Measurements from ENCODE around the gene WFIKKN1. TPM values are rescaled to one million over a fixed set of nuclear protein-coding genes. Genes with fewer than 3 reads are reported as not detected.

The WFIKKN1 gene
- total and polyA plus RNA-seq, 2 of the 4 experiments (the other 2 are of a cell fraction) = 0.10 TPM; not detected in 1

- ChIA-PET CTCF (no interaction called here), POLR2A (ENCODE audit: unreplicated experiment) (no interaction called here)
- H3K36me3 ChIP-seq (ENCODE audit: control insufficient read depth, insufficient read depth, low read length) = peaks cover 7% of the 10 kb centered on the region; the same call in 1 of the 2 replicates
- H2BK5ac ChIP-seq (ENCODE audit: low read depth, low read length, poor library complexity, severe bottlenecking) = peak overlapping the region; percentile 89
- H2AK5ac ChIP-seq (ENCODE audit: low read depth, low read length) = peak overlapping the region; percentile 92
- peak overlapping the region; percentile 39; the same call in 1 of the 2 replicates for H3K18ac ChIP-seq (ENCODE audit: low read depth, low read length)
- H3K4me2 ChIP-seq (ENCODE audit: low read depth, low read length) = no peak overlapping the region
- dilution Hi-C loops (cut with HindIII; ENCODE audit: low sequenced_read_pairs, unreplicated experiment) = no loop called here
- intact Hi-C loops (cut with micrococcal nuclease) = no loop called here
- H3K23ac ChIP-seq (ENCODE audit: low read depth, low read length) = no peak overlapping the region
- in situ Hi-C loops (cut with MboI; ENCODE audit: low sequenced_read_pairs) = no loop called here
- H3K27me3 ChIP-seq (ENCODE audit: control insufficient read depth, insufficient read depth, low read length) = no peaks in the 10 kb centered on the region
- H3K56ac ChIP-seq (ENCODE audit: extremely low read depth, insufficient read depth, low read length) = no peak overlapping the region
- DNase-seq = no peak
- no peak overlapping the region for H3K4me3 ChIP-seq (ENCODE audit: insufficient read depth, low read depth, low read length)
- H3K79me1 ChIP-seq (ENCODE audit: low read depth in 1 of 2, low read length in 2 of 2) = peaks cover 9 to 48% of the 10 kb centered on the region in 2 experiments; a peak in 2 of 4 replicates
- 0 out of 2 replicates have a peak, but pooled peaks cover 8% of the 10 kb centered on the region for H4K20me1 ChIP-seq (ENCODE audit: insufficient read depth, low read length)
- H3K4me1 ChIP-seq (ENCODE audit: control insufficient read depth, insufficient read depth, low read length) = peaks cover 27% of the 10 kb centered on the region
- H2AFZ ChIP-seq (replicated peaks; ENCODE audit: low read length, poor library complexity) = peak overlapping the region; percentile 76
- peak overlapping the region; percentile 77 for H3K14ac ChIP-seq (replicated peaks; ENCODE audit: low read depth, low read length)
- peak overlapping the region; percentile 97 for H2AK9ac ChIP-seq (replicated peaks; ENCODE audit: low read depth, low read length, poor library complexity)
- H4K91ac ChIP-seq (ENCODE audit: insufficient read depth, low read depth, low read length) = peak overlapping the region; percentile 70
- peaks cover 4% of the 10 kb centered on the region; the same call in 1 of the 2 replicates for H3K9me1 ChIP-seq (ENCODE audit: insufficient read depth, low read length)
- H2BK120ac ChIP-seq (ENCODE audit: low read depth, low read length) = peak overlapping the region; percentile 85
- H3K9me3 ChIP-seq (ENCODE audit: control insufficient read depth, insufficient read depth, low read length) = no peaks in the 10 kb centered on the region
- ATAC-seq (ENCODE audit: low read depth) = no peak
- H2BK15ac ChIP-seq (ENCODE audit: low read depth, low read length) = peak overlapping the region; percentile 85; the same call in 2 of the 3 replicates
- peak overlapping the region; percentile 75 for H3K27ac ChIP-seq (ENCODE audit: insufficient read depth, low read length)
- no peak for TF ChIP-seq MXI1 (IDR thresholded peaks at IDR 0.05; ENCODE audit: borderline replicate concordance, low read depth, low read length)
- no peak for TF ChIP-seq CEBPB (IDR thresholded peaks at IDR 0.05; ENCODE audit: low read depth, low read length)
- TF ChIP-seq RCOR1 (IDR thresholded peaks at IDR 0.05; ENCODE audit: insufficient replicate concordance, low read length) = no peak
- no peak for TF ChIP-seq FOS (IDR thresholded peaks at IDR 0.05; ENCODE audit: low read depth, low read length)
- no peak for TF ChIP-seq MAZ (IDR thresholded peaks at IDR 0.05; ENCODE audit: borderline replicate concordance, low read depth, low read length)
- TF ChIP-seq USF2 (IDR thresholded peaks at IDR 0.05; ENCODE audit: low read depth, low read length) = no peak
- no peak for TF ChIP-seq BHLHE40 (IDR thresholded peaks at IDR 0.05; ENCODE audit: low read depth, low read length)
- TF ChIP-seq NFE2L2 (IDR thresholded peaks at IDR 0.05; ENCODE audit: low read depth, low read length) = no peak
- no peak for TF ChIP-seq RFX5 (IDR thresholded peaks at IDR 0.05; ENCODE audit: low read depth, low read length)
- TF ChIP-seq CTCF (conservative IDR thresholded peaks at IDR 0.05; ENCODE audit: low read depth, low read length) = no peak
- peak overlapping the region; percentile 43 to 78; a peak in 3 of 4 replicates for H4K8ac ChIP-seq (ENCODE audit: low read depth in 2 of 2, low read length in 2 of 2)
- BruUV-seq (replicated peaks) = no TSS peak
- H3K9ac ChIP-seq (ENCODE audit: low read depth, low read length) = no peak overlapping the region
- H4K5ac ChIP-seq (ENCODE audit: low read depth, low read length) = peak overlapping the region; percentile 57; the same call in 1 of the 2 replicates
- peak overlapping the region; percentile 82 for H2BK20ac ChIP-seq (ENCODE audit: low read depth, low read length)
- 95% methylated on average over 24 of the region's 35 CpGs; no CpG with 5 or more reads in 1 of the 2 experiments for WGBS, 2 experiments (ENCODE audit: extremely low coverage in 2 of 2, insufficient read length in 1 of 2)
- peak overlapping the region; percentile 68 for H3K4ac ChIP-seq (ENCODE audit: low read depth, low read length)
These were observed 4.6 kb upstream of the WFIKKN1 start for GRCh38 chr16:625977-626765.
